Stimulated activated CD4-positive, alpha-beta T cell treated with anti-CD3 and anti-CD28 coated beads, Interleukin-15, amount 100 ng/mL, for 1 hour (primary cell): ENCODE data around the gene ATP8B4.

Experiments
- DNase-seq, 2 donors: peaks; one replicate each; pipeline ENCODE4 v3.0.0-alpha.2; 2020; ENCODE audit warnings: low read depth in 1 of 2, low spot score in 1 of 2

Gene ATP8B4

DNA sequence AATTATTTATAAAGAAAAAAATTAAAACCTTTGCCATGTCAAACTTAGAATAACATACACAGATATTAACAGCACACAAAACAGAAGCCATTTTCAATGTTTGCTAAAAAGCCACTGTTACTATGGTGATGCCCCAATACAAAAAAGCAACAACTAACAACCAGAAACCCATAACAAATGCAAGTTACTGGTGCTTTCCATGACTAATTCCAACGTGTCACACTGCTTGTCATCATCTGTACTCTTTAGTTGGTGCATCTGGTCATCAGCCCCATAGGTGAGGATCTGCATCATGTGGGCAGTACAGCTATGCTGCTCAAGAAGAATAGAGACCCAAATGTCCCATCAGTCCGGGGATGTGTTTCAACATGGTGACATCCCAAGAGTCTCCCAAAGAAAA is 52.8 kb downstream of the ATP8B4 start:
- no peak for DNase-seq

- DNase-seq: no peak
Observed at GRCh38 chr15:50065279-50065678, 53.8 kb downstream of the ATP8B4 start.

GRCh38 chr15:50064673-50065072 is 54.4 kb downstream of the ATP8B4 start:
- DNase-seq: no peak

- DNase-seq: no peak
Observed at GRCh38 chr15:50063226-50063625, 55.8 kb downstream of the ATP8B4 start.

DNA sequence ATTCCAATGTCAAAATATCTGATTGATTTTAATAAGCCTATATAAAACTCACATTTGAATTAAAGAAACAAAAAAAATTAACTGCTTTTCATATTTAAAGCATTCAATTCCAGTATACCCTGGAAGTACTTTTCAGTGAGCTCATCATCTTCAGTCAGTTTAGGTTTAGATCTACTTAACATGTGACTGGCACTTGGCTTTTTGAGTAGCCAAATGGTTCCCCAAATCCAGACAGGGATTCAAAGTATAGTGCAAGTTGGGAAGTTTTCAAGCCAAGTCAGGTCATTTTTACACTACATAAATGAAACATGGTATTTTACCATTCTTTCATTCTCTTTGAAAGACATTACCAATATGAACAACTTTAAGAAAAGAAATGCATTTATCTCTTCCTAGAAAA is 57.5 kb downstream of the ATP8B4 start:
- no peak for DNase-seq

DNA sequence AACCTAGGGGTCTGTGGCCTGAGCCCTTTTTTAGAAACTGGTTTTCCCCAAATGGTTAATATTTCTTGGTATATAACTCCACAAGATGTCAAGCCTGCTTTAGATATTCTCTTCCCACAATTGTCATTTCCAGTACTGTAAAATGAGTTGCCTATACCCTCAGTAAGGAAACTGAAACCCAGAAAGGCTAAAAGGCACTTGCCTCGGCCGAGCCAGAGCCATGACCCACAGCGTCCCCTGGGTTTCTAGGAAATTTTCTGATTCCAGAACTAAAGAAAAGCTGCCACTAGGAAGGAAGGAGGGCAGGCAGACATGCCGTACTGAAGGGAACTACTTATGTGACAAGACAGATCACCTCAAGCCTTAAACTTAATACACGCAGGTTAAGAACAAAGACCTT is 59.1 kb downstream of the ATP8B4 start:
- no peak for DNase-seq

GRCh38 chr15:50059203-50059772 is 59.7 kb downstream of the ATP8B4 start:
- DNase-seq: no peak

DNA sequence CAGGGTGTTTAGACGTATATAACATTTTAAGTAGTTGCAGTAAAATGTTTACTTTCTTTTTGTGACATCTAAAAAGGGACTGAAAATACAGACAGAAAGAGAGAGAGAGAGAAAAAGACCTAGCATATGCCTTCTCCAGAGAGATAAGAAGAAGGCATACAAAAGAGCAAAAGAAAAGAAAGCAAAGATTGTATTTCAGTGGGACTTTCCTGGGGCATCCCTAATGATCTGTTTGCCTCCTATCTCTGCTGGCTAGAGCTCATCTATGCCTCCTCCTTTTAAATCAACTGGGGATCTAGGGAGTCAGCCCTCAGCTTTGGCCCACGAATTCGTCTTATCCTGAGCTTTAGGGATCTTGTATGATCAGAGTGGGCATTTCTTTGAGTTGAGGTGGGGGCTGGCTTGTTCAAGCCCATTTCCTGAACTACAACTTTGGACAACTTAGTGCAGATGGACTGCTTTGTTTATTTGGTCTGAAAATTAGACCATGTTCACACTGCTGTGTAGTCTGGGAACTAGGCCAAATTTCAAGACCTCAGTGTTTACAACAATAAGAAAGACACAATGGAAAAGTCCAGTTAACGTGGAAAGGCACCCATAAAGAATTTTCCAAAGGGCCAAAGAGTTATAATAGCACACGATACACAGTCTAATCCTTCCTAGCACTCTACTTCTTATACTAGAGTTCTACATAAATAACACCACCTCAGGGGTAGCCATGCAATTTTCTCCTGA is 61.0 kb downstream of the ATP8B4 start:
- no peak for DNase-seq

DNA sequence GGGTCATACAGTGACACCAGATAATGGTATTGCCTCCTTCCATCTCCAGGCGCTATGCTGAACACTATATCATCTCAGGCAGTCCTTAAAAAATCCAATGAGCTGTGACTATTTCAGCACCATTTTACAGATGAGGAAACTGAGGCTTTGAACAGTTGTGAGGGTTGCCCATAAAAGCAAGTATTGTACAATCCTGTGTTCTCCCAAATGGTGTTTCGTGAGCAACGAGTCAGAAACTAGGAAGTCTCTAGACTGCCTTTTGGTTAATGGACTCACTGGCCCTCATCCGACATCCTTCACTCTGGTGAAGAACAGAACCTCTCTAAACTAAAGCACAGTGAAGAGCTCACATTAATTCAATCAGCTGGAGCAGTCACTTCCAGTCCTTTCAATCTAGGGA is 61.8 kb downstream of the ATP8B4 start:
- no peak for DNase-seq

DNA sequence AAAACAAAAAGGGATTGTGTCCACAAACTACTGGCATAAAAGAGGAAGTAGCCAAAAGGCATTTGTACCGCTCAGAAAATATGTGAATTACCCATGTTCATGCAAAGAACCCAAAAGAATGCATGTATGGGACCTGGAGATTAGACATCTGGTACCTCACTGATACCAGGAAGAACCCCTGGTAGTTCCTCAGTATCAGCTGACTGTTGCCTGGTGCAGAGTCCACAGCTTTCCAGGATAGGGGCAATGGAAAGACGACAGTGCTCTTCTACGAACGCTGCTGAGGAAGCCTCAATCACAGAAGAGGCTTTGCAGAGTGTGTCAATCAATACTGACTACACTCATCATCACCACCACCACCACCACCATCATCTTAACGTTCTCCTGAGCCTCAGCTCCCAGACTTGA is 63.3 kb downstream of the ATP8B4 start:
- no peak for DNase-seq

GRCh38 chr15:50055332-50055731 is 63.7 kb downstream of the ATP8B4 start:
- no peak for DNase-seq

DNA sequence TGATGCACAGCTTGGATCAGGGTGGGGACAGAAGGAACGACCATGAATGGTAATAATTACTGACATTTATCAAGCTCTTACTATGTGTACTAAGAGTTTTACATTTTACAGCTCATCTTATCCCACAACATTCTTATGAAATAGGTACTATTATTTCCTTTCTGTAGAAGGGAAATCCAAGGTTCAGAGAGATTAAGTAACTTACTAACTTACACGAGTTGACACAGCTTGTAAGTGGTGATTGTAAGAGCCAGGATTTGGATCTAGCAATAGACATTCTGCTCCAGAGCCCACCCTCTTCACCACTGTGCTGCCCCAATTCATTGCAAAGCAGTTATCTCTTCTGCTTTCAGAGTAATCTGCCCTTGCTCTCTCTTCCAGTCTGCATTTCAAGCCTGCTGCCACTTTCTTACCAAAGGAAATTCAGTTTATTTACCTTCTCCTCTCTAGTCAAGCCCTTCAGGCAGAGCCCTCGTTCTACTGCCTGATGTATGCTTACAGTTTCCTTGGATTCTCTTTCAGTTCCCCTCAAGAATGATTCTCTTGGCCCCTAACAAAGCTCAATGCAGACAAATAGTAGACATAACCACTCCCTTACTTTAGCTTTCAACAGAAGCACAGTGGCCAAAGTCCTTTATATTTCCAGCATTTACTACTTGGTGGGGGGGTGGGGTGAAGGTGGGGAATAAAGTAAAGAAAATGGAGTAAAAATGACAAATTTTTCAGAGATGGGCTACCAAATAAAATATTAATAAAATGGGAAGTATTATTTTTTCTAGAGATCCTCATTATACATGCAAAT is 65.8 kb downstream of the ATP8B4 start:
- no peak for DNase-seq

DNA sequence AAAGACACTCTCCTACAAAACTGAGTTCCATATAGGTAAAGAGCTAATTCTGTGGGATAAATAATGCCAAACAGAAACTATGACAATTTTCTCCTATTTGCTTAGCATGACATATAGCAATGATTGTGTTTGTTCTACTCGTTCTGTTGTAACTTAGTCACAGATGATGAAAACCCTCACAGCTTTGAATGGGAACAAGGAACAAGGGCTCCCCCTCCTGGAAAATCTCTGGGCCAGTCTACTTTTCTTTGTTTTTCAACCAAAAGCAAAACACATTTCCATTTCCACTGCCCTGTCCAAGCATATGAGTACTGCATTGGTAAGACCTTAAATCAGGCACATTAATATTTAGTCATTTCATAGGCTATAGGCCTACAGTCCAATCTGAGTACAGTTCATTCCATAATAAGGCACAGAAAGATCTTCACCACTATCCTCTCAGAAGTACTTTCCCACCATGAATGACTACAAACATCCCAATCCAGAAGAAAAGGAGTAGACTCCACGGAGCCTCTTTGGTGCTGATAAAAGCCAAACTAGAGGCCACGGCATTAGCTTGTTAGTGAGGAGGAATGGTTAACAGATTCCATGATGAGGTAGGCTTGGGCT is 67.1 kb downstream of the ATP8B4 start:
- no peak for DNase-seq

- DNase-seq: no peak
Observed at GRCh38 chr15:50050986-50051743, 67.9 kb downstream of the ATP8B4 start.

DNA sequence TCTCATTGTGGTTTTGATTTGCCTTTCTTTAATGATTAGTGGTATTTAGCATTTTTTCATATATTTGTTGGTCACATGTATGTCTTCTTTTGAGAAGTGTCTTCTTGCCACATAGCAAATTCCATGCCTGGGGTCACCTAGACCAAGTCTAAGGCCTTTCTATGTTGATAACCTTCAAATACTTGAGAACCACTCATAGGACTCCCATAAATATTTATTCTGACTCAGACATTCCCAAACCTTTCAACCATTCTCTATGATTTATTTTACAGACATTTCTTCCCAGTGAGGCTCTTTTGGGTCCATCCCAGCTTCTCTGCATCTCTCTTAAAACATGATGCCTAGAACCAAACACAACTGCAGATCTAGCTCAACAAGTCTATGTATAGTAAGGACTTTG is 69.2 kb downstream of the ATP8B4 start:
- no peak for DNase-seq

DNA sequence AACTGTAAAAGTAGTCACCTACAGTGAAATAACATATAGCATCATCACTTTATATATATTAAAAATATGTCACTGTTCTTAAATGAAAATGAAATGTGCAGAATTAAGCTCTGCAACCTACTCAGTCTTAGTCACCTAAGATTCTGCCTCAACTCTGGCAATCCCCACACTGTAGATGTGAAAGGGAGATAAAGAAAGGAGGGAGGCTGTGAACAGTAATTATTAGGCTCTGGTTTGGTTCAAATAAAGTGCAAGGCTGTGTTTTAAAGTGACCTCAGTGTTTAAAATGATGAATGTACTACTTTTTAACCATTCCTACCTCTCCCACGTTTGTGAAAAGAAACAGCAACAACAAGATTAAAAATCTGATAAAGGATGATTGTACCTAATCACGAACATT is 72.2 kb downstream of the ATP8B4 start:
- no peak for DNase-seq

DNA sequence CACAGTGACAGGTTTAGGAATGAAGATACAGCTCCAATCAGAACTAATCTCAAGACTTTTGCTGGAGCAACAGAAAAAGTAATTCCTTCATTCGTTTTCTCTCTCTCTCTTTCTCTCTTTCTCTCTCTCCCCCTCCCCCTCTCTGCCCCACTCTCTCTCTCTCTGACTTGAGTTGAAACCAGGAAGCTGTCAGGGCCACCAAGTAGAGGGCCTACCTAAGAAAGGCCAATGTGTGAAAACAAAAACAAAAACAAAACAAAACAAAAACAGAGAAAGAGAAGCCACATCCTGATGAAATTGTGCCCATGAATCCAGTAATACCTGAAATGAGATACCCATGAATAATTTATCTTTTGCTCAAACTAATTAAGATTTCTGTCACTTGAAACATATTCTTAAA is 72.9 kb downstream of the ATP8B4 start:
- no peak for DNase-seq

DNA sequence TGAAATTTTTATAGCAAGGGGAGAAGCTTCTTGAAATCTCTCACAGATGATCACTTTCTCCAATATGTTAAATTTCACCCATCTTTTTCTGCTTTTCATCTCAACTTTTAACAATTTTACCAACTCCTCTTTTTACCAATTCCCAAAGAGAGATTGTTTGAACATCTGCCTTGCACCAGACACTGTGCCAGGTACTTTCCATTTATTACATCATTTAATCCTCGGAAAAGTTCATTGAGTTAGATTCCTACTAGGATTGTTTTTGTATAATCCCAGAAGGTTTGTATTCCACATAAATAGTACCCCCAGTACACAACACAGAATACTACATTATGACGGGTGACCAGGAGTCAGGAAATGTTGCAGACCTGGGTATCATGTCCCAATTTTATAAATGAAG is 74.1 kb downstream of the ATP8B4 start:
- no peak for DNase-seq

DNA sequence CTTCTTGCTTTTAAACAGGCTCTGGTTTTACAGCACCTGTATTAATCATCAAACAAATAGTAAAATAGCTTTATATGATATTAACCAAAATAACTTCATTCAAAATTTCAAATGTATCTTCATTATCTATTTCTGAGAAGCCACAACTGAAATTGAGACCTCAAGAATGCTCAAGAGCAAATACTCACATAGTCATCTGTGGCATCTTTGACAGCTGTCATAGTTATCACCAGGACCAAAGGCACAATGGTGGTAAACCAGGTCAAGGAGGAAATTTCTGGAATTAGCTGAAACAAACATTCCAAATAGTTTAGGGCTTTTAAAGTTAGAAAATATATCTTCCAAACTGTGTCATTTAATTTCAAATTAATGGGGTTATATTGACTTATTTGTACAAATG is 74.6 kb downstream of the ATP8B4 start:
- DNase-seq: no peak

GRCh38 chr15:50042775-50043174 is 76.3 kb downstream of the ATP8B4 start:
- no peak for DNase-seq

DNA sequence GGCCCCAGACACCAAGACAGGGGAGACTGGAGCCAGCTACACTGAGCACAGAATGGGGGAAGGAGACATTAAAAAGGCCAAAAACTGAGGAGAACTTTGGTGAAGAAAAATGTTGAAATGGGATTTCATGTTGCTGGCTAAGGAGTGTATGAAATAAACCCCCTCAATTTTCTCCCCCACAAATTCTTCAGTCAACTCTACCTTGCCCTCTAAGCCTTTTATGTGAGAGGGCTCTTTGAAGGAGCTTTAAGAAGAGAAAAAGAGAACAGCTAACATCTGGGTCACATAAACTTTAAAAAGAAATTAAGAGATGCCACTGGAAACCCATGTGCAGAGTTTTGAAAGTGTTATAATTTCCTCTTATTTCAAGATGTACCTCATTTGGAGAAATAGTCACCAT is 88.6 kb downstream of the ATP8B4 start:
- DNase-seq: no peak
